Activated CD4-positive, CD25-positive, alpha-beta regulatory T cell treated with anti-CD3 and anti-CD28 coated beads, Interleukin-2, amount 50 U/mL, for 24 hours (primary cell): ENCODE measurements around the gene TMEM175.

Source experiments
- ATAC-seq, 2 donors: fragments of 150-1000 bp; cut with Tn5 transposase; one replicate each; pipeline ENCODE4 v1.10.0; 2021; ENCODE audit warnings: mild to moderate bottlenecking in 1 of 2, moderate library complexity in 1 of 2

Gene TMEM175

GRCh38 chr4:931960-932712, at the start of gene TMEM175, which contains the start of gene GAK:
Gene TMEM175, plus strand, starts transcription at chr4:932460. Its CDS starts 15,280 bp downstream, at chr4:947740.
Gene GAK, minus strand, starts transcription at chr4:932316. Its CDS starts 129 bp downstream, at chr4:932187.
- ATAC-seq = peak; percentile 97

GRCh38 chr4:882646-883045, 49.6 kb upstream of the TMEM175 start:
- no peak for ATAC-seq

GRCh38 chr4:883377-884095, 48.7 kb upstream of the TMEM175 start:
- ATAC-seq = no peak

GRCh38 chr4:884259-884658, 48.0 kb upstream of the TMEM175 start:
- no peak for ATAC-seq

GRCh38 chr4:884896-885295, 47.4 kb upstream of the TMEM175 start:
- ATAC-seq = no peak

- no peak for ATAC-seq
Measured at GRCh38 chr4:885353-885752, 46.9 kb upstream of the TMEM175 start.

- ATAC-seq = no peak
Measured at GRCh38 chr4:886244-886643, 46.0 kb upstream of the TMEM175 start.

- ATAC-seq = no peak
Measured at GRCh38 chr4:887034-887763, 45.1 kb upstream of the TMEM175 start.

GRCh38 chr4:888029-888428, 44.2 kb upstream of the TMEM175 start:
- no peak for ATAC-seq

- ATAC-seq = no peak
Measured at GRCh38 chr4:889516-889915, 42.7 kb upstream of the TMEM175 start.

GRCh38 chr4:890036-890695, 42.1 kb upstream of the TMEM175 start:
- no peak for ATAC-seq

- ATAC-seq = peak in 1 of 2 donors; percentile 17
Measured at GRCh38 chr4:891747-892146, 40.5 kb upstream of the TMEM175 start.

- no peak for ATAC-seq
Measured at GRCh38 chr4:892780-893179, 39.5 kb upstream of the TMEM175 start.

- no peak for ATAC-seq
Measured at GRCh38 chr4:893276-893994, 38.8 kb upstream of the TMEM175 start.

GRCh38 chr4:893995-894705, 38.1 kb upstream of the TMEM175 start:
- ATAC-seq = no peak

- ATAC-seq = no peak
Measured at GRCh38 chr4:895596-895995, 36.7 kb upstream of the TMEM175 start.

- ATAC-seq = no peak
Measured at GRCh38 chr4:896216-896615, 36.0 kb upstream of the TMEM175 start.

- no peak for ATAC-seq
Measured at GRCh38 chr4:896630-897029, 35.6 kb upstream of the TMEM175 start.

GRCh38 chr4:898123-898522, 34.1 kb upstream of the TMEM175 start:
- ATAC-seq = no peak

GRCh38 chr4:898869-899555, 33.2 kb upstream of the TMEM175 start:
- ATAC-seq = no peak

GRCh38 chr4:899556-899906, 32.7 kb upstream of the TMEM175 start:
- no peak for ATAC-seq
